Activated gamma-delta T cell treated with anti-CD3 and anti-CD28 coated beads, Interleukin-2, amount 50 U/mL, for 16 hours (primary cell): ENCODE data around the gene ACAP2.
"Not testable (repeated sequence)": the region's sequence is repeated elsewhere in the genome, so short reads cannot be mapped to it uniquely, and the experiment has no call there.

Experiments
- DNase-seq: peaks from one replicate; pipeline ENCODE4 v3.0.0-alpha.2; 2020; ENCODE audit warnings: low read depth

Gene ACAP2

DNA sequence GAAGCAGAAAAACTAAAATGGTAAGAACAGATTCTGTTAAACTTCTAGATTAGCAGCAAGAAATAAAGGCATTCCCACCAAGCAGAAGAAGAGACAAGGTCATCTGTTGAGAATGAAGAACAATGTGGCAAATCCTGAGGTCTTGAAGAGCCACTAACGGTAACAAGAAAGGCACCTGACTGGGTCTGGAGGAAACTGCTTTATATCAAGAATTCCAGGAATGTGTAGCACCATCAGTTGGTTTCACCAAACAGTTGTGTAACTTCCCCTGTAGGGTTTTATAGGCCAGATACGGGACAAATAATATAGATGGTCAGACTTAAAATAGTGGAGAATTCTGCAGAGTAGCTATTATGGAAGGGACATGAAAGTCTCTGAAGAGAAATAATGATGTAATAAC lies 57.3 kb downstream of the ACAP2 start:
- DNase-seq, result no peak

DNA sequence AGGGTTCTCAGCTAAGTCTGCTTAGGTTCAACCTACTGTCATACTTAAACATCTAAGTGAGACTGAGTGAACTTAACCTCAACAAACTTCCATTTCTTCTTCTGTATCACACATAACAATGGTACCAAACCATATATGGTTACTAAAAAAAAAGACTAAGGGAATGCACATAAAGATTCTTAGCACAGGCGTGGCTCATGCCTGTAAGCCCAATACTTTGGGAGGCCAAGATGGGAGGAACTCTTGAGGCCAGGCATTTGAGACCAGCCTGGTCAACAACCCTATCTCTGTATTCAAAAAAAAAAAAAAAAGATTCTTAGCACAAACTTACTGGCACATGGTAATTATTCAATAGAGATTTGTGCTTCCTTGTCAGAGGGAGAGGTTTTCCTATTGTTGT lies 57.9 kb downstream of the ACAP2 start:
- DNase-seq, result no peak

DNA sequence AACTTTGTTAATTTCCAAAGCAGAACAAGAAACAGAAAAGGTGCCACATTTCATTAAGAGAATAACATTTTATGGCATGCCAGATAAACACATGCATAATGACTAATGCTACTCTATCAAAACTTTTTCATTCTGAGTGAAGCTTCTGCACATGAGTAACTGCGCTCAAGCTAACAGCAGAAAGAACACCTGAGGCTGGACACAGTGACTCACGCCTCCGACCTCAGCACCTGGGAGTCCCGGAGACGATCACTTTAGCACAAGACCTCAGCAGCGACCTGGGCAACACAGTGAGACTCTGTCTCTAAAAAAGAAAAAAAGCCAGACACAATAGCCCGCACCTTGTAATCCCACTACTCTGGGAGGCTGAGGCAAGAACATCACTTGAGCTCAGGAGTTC lies 70.6 kb downstream of the ACAP2 start:
- DNase-seq, result no peak

DNA sequence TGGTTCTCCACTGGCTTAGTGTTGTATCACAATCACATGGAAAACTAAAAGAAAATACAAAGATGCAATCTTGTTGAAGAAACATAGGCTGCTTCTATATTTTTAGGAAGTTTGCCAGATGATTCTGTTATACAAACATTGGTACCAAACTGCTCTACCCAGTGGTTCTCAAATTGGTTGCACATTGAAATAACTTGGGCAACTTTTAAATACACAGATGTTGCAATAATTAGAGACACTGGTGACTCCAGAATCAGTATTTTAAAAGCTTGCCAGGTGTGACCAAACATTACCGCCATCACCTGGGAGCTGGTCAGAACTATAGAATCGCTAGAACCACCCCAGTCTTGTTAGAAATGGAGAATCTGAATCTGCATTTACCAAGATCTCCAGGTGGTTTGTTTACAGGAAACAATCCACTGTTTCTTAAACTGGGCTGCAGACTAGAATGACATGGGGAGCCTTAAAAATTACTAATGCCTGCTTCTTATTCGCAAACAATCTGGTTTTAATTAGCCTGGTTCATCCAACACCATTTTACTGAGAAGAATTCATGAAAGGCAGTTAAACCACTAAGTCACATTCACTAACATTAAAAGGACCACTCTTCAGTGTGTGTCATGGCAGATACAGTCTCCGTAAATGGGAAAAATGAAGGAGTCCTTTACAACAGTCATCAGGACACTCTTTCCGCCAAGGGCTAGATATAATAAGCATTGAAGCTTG lies 76.5 kb downstream of the ACAP2 start:
- DNase-seq, result no peak

- no peak for DNase-seq
Observed at GRCh38 chr3:195365371-195365770, 77.4 kb downstream of the ACAP2 start.

- DNase-seq, result not testable (repeated sequence)
Observed at GRCh38 chr3:195357797-195358196, 85.0 kb downstream of the ACAP2 start.

GRCh38 chr3:195356151-195357086 lies 86.4 kb downstream of the ACAP2 start:
- DNase-seq, result no peak

DNA sequence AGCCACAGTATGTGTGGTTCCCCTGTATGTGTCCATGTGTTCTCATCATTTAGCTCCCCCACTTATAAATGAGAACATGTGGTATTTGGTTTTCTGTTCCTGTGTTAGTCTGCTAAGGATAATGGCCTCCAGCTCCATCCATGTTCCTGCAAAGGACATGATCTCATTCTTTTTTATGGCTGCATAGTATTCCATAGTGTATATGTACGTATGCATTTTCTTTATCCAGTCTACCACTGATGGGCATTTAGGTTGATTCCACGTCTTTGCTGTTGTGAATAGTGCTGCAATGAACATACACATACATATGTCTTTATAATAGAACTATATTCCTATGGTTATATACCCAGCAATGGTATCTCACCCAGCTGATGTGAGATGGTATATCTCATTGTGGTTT lies 88.8 kb downstream of the ACAP2 start:
- DNase-seq, result not testable (repeated sequence)

DNA sequence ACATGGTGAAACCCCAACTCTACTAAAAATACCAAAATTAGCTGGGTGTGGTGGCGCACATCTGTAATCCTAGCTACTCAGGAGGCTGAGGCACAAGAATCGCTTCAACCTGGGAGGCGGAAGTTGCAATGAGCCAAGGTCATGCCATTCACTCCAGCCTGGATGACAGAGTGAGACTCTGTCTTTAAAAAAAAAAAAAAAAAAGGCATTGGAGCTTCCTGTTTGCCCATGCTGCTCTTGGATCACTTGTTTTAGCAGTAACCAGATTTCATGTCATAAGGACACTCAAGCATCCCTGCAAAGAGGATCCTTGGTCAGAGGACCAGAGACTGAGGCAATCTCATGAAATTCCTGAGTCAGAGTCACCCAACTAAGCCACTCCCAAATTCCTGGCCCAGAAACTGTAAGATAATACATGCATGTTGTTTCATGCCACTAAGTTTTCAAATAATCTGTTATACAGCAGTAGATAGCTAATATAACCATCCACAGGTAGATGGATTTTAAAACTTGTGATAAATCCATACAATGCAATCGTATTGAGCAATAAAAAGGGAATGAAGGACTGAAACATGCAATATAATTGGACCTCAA lies 89.8 kb downstream of the ACAP2 start:
- no peak for DNase-seq

DNA sequence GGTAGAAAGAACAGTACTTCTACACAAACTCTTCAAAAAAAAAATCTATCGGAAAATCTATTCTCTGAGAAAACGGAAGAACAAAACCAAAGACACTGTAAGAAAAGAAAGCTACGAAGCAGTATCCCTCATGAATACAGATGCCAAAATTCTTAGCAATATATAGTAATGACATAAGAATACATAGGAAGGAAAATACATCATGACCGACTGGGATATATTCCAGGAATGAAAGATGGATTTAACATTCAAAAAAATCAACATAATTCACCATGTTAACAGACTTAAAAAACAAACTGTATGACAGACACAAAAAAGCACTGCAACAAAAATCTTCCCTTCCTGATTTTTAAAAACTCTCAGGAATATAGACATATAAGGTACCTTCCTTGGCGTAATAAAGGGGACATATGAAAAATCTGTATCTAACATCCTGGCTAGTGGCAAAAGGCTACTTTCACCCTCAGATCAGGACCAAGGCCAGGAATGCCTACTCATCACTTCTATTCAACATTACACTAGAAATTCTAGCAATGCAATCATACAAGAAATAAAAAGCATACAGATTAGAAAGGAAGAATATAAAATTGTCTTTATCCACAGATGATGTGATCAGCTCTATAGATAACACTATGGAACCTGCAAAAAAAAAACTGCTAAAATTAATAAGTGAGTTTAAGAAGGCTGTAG lies 94.2 kb downstream of the ACAP2 start:
- DNase-seq, result no peak

DNA sequence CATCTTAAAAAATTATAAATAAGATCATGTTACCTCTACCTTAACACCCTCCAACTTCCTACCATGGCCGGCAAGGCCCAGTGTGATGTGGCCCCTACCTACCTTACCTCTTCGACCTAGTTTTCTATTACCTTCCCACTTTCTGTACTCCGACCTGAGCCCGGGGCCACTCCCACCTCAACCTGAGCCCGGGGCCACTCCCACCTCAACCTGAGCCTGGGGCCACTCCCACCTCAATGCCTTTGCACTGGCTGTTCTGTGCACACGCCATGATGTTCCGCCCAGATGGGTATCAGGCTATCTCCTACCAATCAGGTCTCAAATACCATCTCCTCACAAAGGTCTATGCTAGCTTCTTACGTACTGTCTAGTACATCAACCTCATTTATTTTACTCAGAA lies 105.1 kb downstream of the ACAP2 start:
- DNase-seq, result no peak

DNA sequence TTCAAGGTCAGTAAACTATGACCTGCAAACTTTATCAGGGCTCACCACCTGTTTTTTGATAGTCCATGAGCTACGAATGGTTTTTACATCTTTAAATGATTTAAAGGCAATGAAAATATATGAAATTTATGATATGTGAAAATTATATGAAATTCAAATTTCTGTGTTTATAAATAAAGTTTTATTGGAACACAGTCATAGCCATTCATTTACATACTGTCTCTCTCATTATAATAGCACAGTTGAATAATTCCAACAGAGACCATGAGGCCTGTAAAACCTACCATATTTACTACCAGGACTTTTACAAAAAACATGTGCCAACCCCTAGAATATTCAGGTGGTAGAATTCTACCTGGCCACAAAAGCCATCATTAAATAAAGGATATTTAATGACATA lies 107.9 kb downstream of the ACAP2 start:
- DNase-seq, result no peak

GRCh38 chr3:195319060-195319459 lies 123.8 kb downstream of the ACAP2 start:
- no peak for DNase-seq

- DNase-seq, result no peak
Observed at GRCh38 chr3:195312714-195313113, 130.1 kb downstream of the ACAP2 start.

GRCh38 chr3:195307711-195308110 lies 135.1 kb downstream of the ACAP2 start:
- DNase-seq, result no peak

- no peak for DNase-seq
Observed at GRCh38 chr3:195306369-195306768, 136.5 kb downstream of the ACAP2 start.

DNA sequence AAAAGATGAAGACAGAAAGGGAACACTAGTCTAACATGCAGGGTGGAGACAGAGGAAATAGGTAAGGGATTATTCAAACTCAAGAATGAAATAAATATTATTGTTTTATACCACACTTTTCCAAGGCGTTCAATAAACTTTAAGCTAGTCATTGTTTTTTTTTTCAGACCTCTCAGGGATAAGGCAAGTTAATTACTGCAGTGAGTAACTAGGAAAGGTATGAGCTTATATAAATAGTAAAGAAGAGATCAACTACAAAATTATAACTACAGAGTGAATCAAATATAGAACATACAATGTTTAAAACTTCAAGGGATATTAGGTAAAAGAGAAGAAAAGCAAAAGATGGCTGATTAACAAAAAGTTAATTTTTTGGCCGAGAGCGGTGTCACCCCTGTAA lies 140.4 kb downstream of the ACAP2 start:
- DNase-seq, result no peak

- DNase-seq, result no peak
Observed at GRCh38 chr3:195297446-195297845, 145.4 kb downstream of the ACAP2 start.

DNA sequence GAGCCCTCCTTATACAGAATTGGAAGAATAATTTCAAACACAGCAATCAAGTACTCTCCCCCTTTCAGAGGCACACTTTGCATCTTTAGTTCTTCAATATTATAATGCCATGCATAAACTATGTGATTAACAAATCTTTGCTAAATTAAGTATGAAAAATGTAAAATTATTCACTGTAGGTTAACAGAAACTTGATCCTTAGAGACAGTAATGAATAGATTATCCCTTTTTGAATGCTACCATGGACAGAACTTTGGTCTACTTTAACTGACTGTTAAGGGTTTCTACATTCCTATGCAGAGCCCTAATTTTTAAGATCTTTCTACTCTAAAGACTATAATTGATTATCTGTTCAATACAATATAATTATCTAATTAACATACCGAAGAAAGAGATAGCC lies 146.2 kb downstream of the ACAP2 start:
- DNase-seq, result no peak

GRCh38 chr3:195291121-195291520 lies 151.7 kb downstream of the ACAP2 start:
- no peak for DNase-seq

GRCh38 chr3:195290643-195291042 lies 152.2 kb downstream of the ACAP2 start:
- DNase-seq, result not testable (repeated sequence)

DNA sequence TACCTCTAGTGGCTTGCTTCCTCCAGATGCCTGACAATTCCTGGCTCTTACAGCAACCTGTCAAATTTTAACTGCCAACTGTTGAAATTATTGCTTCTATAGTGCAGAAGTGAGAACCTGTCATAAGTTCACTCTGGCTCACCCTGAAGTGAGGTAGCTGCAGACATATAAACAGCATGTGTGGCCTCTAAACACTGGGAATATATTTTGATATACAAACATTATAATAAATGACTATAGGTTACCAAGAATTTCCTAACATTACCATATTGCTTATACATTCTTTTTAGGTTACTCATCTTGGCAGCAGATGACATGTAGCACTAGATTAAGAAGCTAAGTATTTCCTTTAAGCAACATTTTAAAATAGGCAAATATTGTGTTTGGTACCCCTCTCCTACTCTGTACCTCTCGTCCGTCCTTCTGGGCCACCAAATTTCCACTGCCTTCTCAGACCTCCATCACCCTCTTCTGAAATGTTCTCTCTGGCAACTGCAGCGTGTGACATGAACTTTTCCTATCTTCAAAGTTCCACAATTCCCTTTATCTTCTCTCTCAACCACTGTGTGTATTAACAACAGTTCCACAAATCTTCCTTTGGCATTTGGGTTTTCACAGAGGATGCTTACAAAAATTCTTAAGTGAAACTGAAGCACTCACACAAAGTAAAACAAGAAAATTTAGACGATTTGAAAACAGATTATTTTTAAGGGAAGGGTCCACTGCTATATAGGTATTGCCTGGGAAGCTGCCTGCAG lies 156.5 kb downstream of the ACAP2 start:
- DNase-seq, result no peak
